Stomach (tissue), 4 donors: ENCODE results near the gene FAM234B.

ENCODE experiments used
- POLR2A ChIP-seq, 4 donors: fragments of 450-650 bp; IDR thresholded peaks; one replicate each; pipeline ENCODE4 v1.6.1; 2016; ENCODE audit warnings: antibody characterized with exemption in 4 of 4, control low read depth in 2 of 4, mild to moderate bottlenecking in 1 of 4, moderate library complexity in 1 of 4
- TF ChIP-seq, protein P1 (sequence below), 7 experiments: fragments of 450-650 bp in 4 of 7; fragments of 200-600 bp in 3 of 7; sonication (generic) in 3 of 7; IDR thresholded peaks; one replicate each; pipeline ENCODE4 v1.5.1; 2016 to 2019; ENCODE audit warnings: antibody characterized with exemption in 7 of 7, control low read depth in 2 of 7, mild to moderate bottlenecking in 1 of 7

DNA sequence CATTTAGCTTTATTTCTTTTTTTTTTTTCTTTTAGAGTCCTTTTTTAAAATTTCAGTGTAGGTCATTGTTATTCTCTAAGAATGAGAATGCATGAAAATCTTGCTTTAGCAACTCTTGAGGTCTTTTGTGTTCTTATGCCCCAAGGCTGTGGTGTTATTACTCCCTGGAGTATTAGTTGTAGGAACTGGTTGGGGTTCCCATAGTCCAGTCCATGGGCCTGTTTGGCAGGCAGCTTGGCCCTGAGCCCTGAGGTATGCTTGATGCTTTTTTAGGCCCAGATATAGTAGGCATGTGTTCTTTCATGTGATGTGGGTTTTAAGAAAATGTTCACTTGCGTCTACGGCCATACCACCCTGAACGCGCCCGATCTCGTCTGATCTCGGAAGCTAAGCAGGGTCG is 1.6 kb downstream of the FAM234B start:
- TF ChIP-seq POLR2A (IDR thresholded peaks at IDR 0.05) = no peak
- TF ChIP-seq, protein P1, sequence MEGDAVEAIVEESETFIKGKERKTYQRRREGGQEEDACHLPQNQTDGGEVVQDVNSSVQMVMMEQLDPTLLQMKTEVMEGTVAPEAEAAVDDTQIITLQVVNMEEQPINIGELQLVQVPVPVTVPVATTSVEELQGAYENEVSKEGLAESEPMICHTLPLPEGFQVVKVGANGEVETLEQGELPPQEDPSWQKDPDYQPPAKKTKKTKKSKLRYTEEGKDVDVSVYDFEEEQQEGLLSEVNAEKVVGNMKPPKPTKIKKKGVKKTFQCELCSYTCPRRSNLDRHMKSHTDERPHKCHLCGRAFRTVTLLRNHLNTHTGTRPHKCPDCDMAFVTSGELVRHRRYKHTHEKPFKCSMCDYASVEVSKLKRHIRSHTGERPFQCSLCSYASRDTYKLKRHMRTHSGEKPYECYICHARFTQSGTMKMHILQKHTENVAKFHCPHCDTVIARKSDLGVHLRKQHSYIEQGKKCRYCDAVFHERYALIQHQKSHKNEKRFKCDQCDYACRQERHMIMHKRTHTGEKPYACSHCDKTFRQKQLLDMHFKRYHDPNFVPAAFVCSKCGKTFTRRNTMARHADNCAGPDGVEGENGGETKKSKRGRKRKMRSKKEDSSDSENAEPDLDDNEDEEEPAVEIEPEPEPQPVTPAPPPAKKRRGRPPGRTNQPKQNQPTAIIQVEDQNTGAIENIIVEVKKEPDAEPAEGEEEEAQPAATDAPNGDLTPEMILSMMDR (IDR thresholded peaks at IDR 0.05) = no peak
